ENCODE results near the gene USB1. TPM values are rescaled to one million over a fixed set of nuclear protein-coding genes. Genes with fewer than 3 reads are reported as not detected.

Gene USB1
- total RNA-seq, 4 donors from 2014 or later = 31.5 to 51.1 (median 33.3) TPM

- WGBS = 92% methylated on average over 8 of the region's 8 CpGs
- H3K36me3 ChIP-seq = no peaks in the 10 kb centered on the region
- H3K4me1 ChIP-seq = no peaks in the 10 kb centered on the region
- H3K27ac ChIP-seq (replicated peaks in 1 of 4) = no peak overlapping the region
- no peak overlapping the region for H3K4me3 ChIP-seq
- intact Hi-C loops (cut with DNase I) = no loop called here
- H3K27me3 ChIP-seq = peaks cover 0 to 5% (median 0%) of the 10 kb centered on the region in 4 donors
- TF ChIP-seq, protein P1, sequence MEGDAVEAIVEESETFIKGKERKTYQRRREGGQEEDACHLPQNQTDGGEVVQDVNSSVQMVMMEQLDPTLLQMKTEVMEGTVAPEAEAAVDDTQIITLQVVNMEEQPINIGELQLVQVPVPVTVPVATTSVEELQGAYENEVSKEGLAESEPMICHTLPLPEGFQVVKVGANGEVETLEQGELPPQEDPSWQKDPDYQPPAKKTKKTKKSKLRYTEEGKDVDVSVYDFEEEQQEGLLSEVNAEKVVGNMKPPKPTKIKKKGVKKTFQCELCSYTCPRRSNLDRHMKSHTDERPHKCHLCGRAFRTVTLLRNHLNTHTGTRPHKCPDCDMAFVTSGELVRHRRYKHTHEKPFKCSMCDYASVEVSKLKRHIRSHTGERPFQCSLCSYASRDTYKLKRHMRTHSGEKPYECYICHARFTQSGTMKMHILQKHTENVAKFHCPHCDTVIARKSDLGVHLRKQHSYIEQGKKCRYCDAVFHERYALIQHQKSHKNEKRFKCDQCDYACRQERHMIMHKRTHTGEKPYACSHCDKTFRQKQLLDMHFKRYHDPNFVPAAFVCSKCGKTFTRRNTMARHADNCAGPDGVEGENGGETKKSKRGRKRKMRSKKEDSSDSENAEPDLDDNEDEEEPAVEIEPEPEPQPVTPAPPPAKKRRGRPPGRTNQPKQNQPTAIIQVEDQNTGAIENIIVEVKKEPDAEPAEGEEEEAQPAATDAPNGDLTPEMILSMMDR (IDR thresholded peaks at IDR 0.05) = no peak
- TF ChIP-seq EP300 (IDR thresholded peaks at IDR 0.05) (no peak), POLR2A (IDR thresholded peaks at IDR 0.05; ENCODE audit: low read depth) (no peak), POLR2AphosphoS5 (IDR thresholded peaks at IDR 0.05) (no peak)
- no peak for DNase-seq (ENCODE audit: extremely low spot score)
- H3K9me3 ChIP-seq = no peaks in the 10 kb centered on the region
Observed at GRCh38 chr16:57956270-57956808, 44.9 kb upstream of the USB1 start.

- intact Hi-C loops (cut with DNase I) = no loop called here
Observed at GRCh38 chr16:57956924-57957672, 44.1 kb upstream of the USB1 start.

GRCh38 chr16:57957673-57958392 is 43.4 kb upstream of the USB1 start:
- Histone ChIP-seq H3K36me3 (no peaks in the 10 kb centered on the region), H3K4me3 (no peak overlapping the region), H3K27me3 (no peaks in the 10 kb centered on the region), H3K27ac (replicated peaks in 1 of 4) (no peak overlapping the region), H3K4me1 (no peaks in the 10 kb centered on the region), H3K9me3 (no peaks in the 10 kb centered on the region)
- WGBS = 88% methylated on average over 7 of the region's 8 CpGs
- TF ChIP-seq POLR2AphosphoS5 (IDR thresholded peaks at IDR 0.05) (no peak), EP300 (IDR thresholded peaks at IDR 0.05) (no peak), POLR2A (IDR thresholded peaks at IDR 0.05; ENCODE audit: low read depth) (no peak)
- TF ChIP-seq, protein P1 (IDR thresholded peaks at IDR 0.05) = no peak
- intact Hi-C loops (cut with DNase I) = no loop called here
- DNase-seq (ENCODE audit: extremely low spot score) = no peak

More at GRCh38 chr16:57956924-57957672, 44.1 kb upstream of the USB1 start:
- Histone ChIP-seq H3K27ac (replicated peaks in 1 of 4) (no peak overlapping the region), H3K27me3 (no peaks in the 10 kb centered on the region), H3K9me3 (no peaks in the 10 kb centered on the region), H3K36me3 (no peaks in the 10 kb centered on the region), H3K4me3 (no peak overlapping the region), H3K4me1 (no peaks in the 10 kb centered on the region)
- DNase-seq (ENCODE audit: extremely low spot score) = no peak
- 65% methylated on average over 8 of the region's 8 CpGs for WGBS
- TF ChIP-seq POLR2A (IDR thresholded peaks at IDR 0.05; ENCODE audit: low read depth) (no peak), EP300 (IDR thresholded peaks at IDR 0.05) (no peak), POLR2AphosphoS5 (IDR thresholded peaks at IDR 0.05) (no peak)
- TF ChIP-seq, protein P1 (IDR thresholded peaks at IDR 0.05) = no peak

DNA sequence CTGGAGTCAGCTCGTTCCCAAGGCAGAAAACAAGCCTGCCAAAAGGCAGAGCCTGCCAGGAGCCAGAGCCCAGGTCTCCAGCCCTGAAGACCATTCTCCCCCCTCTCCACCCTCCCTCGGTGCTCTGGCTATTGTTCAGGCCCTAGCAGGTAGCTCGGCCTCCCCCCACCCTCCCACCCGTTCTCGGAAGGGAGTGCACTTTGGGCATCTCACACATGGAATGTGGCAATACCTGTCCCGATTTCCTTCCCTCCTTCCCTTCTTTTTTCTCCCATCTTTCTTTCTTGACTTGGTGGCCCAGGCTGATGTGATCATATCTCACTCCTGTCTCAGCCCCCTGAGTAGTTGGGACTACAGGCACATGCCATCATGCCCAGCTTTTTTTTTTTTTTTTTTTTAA is 42.7 kb upstream of the USB1 start:
- no peak for DNase-seq (ENCODE audit: extremely low spot score)
- Histone ChIP-seq H3K27ac (replicated peaks in 1 of 4) (no peak overlapping the region), H3K9me3 (no peaks in the 10 kb centered on the region), H3K4me1 (no peaks in the 10 kb centered on the region), H3K36me3 (no peaks in the 10 kb centered on the region), H3K4me3 (no peak overlapping the region), H3K27me3 (no peaks in the 10 kb centered on the region)
- 71% methylated on average over 5 of the region's 6 CpGs for WGBS
- TF ChIP-seq POLR2A (IDR thresholded peaks at IDR 0.05; ENCODE audit: low read depth) = no peak
- intact Hi-C loops (cut with DNase I) = no loop called here

DNA sequence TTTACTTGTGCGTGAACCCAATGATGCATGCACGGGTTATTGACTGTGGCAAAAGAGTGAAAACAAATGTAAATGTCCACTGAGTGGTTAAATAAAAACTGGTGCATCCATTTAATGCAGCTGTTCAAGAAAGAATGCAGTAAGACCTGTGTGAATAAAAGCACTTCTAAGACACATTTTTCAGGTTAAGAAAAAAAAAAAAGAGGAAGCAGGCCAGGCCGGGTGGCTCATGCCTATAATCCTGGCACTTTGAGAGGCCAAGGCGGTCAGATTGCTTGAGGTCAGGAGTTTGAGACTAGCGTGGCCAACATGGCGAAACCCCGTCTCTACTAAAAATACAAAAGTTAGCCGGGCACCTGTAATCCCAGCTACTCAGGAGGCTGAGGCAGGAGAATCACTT is 42.1 kb upstream of the USB1 start:
- TF ChIP-seq POLR2AphosphoS5 (IDR thresholded peaks at IDR 0.05) = no peak
- TF ChIP-seq, protein P1 (IDR thresholded peaks at IDR 0.05) = no peak
- no peak for TF ChIP-seq EP300 (IDR thresholded peaks at IDR 0.05)
- TF ChIP-seq POLR2A (IDR thresholded peaks at IDR 0.05; ENCODE audit: low read depth) = no peak
- intact Hi-C loops (cut with DNase I) = no loop called here
- no peaks in the 10 kb centered on the region for H3K4me1 ChIP-seq
- H3K9me3 ChIP-seq = no peaks in the 10 kb centered on the region
- 88% methylated on average over 8 of the region's 8 CpGs for WGBS
- no peak overlapping the region for H3K27ac ChIP-seq (replicated peaks in 1 of 4)
- no peak overlapping the region for H3K4me3 ChIP-seq
- no peaks in the 10 kb centered on the region for H3K36me3 ChIP-seq
- no peaks in the 10 kb centered on the region for H3K27me3 ChIP-seq
- no peak for DNase-seq (ENCODE audit: extremely low spot score)
